GM12872 (cell line): ENCODE measurements around the gene PARD3.

Experiments used
- CTCF ChIP-seq: IDR thresholded peaks from 3 replicates; pipeline ENCODE4 v1.5.1; 2011; ENCODE audit warnings: low read depth, mild to moderate bottlenecking, low read length, moderate library complexity; ENCODE audit not compliant: insufficient read depth

The PARD3 gene

GRCh38 chr10:34698248-34698831 lies 116.8 kb downstream of the PARD3 start:
- TF ChIP-seq CTCF = no peak

DNA sequence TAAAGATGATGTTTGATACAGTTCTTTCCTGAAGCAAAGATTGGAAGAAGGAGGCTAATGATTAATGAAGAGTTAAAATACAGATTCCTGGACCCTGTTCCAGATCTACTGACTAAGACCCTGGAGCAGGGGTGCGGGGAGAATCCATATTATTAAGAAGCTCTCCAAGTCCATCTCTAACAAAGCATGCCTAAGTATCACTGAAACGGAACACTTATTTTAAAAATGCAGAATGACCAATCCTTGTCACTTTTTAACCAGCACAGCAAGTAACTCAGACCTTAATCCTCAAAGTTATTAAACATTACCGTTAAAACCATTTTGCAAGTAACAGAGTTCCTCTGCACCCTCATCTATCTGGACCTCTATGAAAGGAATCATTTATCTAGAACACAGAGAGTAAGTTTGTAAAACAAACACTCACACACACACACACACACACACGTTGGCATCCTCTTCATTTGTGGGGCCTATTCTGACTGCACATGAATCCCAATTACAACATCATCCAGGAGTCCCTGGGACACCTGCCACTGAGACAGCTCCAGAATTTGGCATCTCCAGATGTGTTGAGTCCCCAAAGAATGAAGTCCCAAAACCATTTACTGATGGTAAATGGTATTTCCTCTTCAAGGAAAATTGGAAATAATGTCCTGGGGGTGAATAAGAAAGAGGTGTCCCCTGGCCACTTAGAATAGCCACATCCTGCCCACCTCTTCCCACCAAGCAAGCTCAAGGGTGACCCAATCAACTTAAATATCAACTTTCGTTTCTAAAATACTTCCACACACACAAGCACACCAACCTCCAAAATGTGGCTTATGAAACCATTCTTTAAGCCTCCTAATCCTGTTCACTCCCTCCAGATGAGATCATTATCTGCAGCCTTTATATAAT lies 117.5 kb downstream of the PARD3 start:
- no peak for TF ChIP-seq CTCF

GRCh38 chr10:34696423-34696822 lies 118.7 kb downstream of the PARD3 start:
- TF ChIP-seq CTCF = no peak

DNA sequence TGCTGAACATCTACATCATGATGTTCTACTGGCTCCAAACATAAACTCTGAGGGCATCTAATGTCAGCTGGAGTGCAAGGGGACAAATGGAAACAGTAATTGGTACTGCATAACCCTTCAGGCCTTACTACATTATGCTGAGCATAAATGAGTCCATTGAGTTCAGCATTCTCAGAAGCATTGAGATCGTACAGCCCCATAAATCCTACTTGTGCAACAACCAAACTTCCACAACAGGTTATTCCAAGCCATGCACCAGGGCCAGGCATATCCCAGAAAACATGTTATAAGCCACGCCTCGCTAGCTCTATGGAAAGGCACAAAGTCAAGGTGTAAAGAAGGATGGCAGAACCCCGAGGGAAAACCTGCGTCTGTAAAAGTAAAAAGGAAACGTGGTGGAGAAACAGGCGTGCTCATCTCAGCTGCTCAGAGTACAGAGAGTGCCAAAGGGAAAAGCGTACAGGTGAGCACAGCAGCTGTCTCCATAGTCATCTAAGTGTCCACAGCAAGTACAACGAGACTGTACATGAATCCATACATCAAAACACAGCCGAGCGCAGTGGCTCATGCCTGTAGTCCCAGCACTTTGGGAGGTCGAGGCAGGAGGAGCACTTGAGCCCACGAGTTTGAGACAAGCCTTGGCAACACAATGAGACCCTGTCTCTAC lies 124.6 kb downstream of the PARD3 start:
- no peak for TF ChIP-seq CTCF

DNA sequence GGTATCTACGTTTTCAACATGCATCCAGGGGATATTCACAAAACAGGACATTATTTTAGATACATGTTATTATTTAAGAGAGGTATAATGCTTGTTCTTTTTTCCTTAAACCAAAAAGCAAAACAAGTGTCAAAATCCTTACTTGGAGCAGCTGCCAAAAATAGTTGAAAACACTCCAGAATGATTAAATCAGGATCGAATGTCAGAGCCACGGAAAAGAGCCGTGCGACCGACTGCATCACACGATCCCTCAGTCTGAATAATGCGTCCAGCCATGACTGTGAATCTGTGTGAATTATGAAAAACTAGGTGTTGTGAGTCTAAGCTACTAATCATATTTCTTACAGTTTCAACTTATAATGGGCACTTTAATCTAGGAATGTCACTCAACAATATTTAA lies 126.0 kb downstream of the PARD3 start:
- TF ChIP-seq CTCF = no peak

- TF ChIP-seq CTCF = no peak
Observed at GRCh38 chr10:34687434-34688210, 127.5 kb downstream of the PARD3 start.

- no peak for TF ChIP-seq CTCF
Observed at GRCh38 chr10:34682580-34682979, 132.5 kb downstream of the PARD3 start.
